ENCODE results near the gene INSRR. TPM values are rescaled to one million over a fixed set of nuclear protein-coding genes. Genes with fewer than 3 reads are reported as not detected.
A peak's percentile ranks its signal among the peaks of the same experiment; 100 is the strongest.

Gene INSRR
- total RNA-seq, 3 donors from 2014 or later = 0.15 to 0.33 TPM; not detected in 1

DNA sequence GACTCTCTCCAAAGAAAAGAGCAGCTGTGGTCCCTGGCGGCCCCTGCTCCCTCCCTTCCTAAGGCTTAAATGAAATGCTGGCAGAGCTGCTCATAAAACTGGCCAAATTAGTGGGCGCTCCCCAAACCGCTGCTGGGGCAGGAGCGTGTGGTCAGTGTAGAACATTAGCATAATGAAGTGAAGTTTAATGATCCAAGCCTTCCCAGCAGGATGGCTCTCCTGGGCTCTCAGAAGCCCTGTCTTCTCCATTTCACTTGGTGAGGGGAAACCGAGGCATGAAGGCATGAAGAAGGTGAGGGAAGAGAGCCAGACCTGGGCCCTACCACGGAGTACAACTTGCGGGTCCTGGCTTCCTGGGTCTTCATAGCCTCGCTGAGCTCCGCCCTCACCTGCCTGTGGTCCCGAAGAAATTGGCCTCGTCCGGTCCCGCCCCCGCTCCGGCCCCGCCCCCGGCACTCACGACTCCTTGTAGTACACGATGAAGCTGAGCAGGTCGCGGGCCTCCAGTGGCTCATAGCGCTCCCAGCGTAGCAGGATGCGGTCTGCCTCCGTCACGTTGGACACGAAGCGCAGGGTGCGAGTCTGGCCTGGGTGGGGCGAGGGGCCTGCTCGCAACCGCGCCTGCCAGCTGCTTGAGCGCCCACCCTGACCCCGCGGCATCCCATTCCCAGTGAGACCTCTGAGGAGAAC is 10.3 kb downstream of the INSRR start:
- H3K4me1 ChIP-seq = no peaks in the 10 kb centered on the region
- TF ChIP-seq, protein P1, sequence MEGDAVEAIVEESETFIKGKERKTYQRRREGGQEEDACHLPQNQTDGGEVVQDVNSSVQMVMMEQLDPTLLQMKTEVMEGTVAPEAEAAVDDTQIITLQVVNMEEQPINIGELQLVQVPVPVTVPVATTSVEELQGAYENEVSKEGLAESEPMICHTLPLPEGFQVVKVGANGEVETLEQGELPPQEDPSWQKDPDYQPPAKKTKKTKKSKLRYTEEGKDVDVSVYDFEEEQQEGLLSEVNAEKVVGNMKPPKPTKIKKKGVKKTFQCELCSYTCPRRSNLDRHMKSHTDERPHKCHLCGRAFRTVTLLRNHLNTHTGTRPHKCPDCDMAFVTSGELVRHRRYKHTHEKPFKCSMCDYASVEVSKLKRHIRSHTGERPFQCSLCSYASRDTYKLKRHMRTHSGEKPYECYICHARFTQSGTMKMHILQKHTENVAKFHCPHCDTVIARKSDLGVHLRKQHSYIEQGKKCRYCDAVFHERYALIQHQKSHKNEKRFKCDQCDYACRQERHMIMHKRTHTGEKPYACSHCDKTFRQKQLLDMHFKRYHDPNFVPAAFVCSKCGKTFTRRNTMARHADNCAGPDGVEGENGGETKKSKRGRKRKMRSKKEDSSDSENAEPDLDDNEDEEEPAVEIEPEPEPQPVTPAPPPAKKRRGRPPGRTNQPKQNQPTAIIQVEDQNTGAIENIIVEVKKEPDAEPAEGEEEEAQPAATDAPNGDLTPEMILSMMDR (IDR thresholded peaks at IDR 0.05) = no peak
- TF ChIP-seq POLR2AphosphoS5 (IDR thresholded peaks at IDR 0.05) (no peak), POLR2A (IDR thresholded peaks at IDR 0.05) (no peak)
- intact Hi-C loops (cut with DNase I; ENCODE audit: low total_unique reads) = loop anchor here (1.0 kb wide), 1 partner anchor 37 kb away; no protein-coding TSS in a partner anchor
- peak overlapping the region in 1 of 3 donors; percentile 35 for H3K4me3 ChIP-seq
- peak in 1 of 2 donors; percentile 37 for DNase-seq (ENCODE audit: low spot score in 2 of 2)
- no peak overlapping the region for H3K27ac ChIP-seq
- no peaks in the 10 kb centered on the region for H3K36me3 ChIP-seq
- no peaks in the 10 kb centered on the region for H3K9me3 ChIP-seq
- H3K27me3 ChIP-seq = peaks cover 0 to 29% of the 10 kb centered on the region in 2 donors

DNA sequence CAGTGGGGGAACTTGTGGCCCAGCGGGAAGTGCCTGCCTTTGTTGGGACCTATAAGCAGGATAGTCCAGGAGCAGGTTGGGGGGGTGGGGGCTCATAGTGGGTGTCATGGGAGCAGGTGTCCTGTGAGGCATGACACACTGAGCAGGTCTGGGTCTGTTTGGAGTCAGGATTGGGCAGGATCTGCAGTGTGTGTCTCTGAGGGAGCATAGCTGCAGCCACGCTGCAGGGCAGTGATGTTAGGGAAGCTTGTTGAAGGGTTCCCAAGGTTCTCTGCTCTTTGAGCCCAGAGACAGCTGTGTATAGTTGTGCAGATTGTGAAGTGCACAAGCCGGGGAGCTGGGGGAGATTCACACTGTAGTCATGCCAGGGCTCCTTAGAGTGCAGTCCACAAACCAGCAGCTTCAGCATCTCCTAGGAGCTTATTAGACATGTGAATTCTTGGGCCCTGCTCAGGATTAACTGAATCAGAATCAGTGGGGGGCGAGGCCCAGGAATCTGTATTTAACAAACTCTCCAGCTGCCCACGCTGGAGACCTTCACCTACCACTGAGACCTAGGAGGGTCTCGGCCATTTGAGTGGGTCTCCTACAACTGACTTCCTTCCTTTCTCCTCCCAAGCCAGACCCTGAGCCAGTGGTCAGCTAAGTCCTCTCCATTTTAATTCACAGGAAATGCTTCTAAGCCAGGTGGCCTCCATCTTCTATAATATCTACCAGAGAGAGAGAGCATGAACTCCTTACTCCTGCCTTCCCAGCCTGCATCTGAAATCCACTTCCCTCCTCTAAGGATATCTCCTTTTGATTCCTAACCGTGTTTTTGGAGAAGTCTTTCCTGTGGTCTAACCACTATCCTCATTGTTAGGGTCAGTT is 11.1 kb downstream of the INSRR start:
- Histone ChIP-seq H3K9me3 (no peaks in the 10 kb centered on the region), H3K27me3 (peaks cover 0 to 37% of the 10 kb centered on the region in 2 donors), H3K4me1 (no peaks in the 10 kb centered on the region), H3K36me3 (no peaks in the 10 kb centered on the region), H3K27ac (no peak overlapping the region), H3K4me3 (no peak overlapping the region)
- intact Hi-C loops (cut with DNase I; ENCODE audit: low total_unique reads) = no loop called here
- DNase-seq (ENCODE audit: low spot score in 2 of 2) = no peak
- no peak for TF ChIP-seq POLR2AphosphoS5 (IDR thresholded peaks at IDR 0.05)
- no peak for TF ChIP-seq POLR2A (IDR thresholded peaks at IDR 0.05)
- TF ChIP-seq, protein P1 (IDR thresholded peaks at IDR 0.05) = no peak

DNA sequence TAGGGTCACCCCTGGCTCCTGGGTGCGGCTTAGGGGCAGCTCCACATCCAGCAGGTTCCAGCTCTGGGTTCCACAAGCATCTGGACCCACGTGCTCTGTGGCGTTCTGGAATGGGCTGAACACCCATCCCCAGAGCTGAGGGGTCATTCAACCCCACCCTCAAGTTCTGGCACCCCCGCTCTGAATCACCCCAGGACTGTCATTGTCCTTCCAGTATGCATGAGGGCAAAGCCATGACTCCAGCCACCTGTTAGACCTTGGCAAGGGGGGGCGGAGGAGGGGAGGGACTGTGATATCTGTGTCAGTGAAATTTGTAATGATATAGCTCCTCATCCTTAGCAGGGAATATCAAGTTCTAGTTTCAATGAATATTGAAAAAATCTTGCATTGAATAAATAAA is 12.3 kb downstream of the INSRR start:
- intact Hi-C loops (cut with DNase I; ENCODE audit: low total_unique reads) = no loop called here
- no peak overlapping the region for H3K27ac ChIP-seq
- H3K27me3 ChIP-seq = peaks cover 0 to 39% of the 10 kb centered on the region in 2 donors
- H3K4me1 ChIP-seq = no peaks in the 10 kb centered on the region
- H3K4me3 ChIP-seq = no peak overlapping the region
- no peaks in the 10 kb centered on the region for H3K9me3 ChIP-seq
- no peak for DNase-seq (ENCODE audit: low spot score in 2 of 2)
- no peaks in the 10 kb centered on the region for H3K36me3 ChIP-seq
- TF ChIP-seq POLR2AphosphoS5 (IDR thresholded peaks at IDR 0.05) (no peak), POLR2A (IDR thresholded peaks at IDR 0.05) (no peak)
- TF ChIP-seq, protein P1 (IDR thresholded peaks at IDR 0.05) = no peak

DNA sequence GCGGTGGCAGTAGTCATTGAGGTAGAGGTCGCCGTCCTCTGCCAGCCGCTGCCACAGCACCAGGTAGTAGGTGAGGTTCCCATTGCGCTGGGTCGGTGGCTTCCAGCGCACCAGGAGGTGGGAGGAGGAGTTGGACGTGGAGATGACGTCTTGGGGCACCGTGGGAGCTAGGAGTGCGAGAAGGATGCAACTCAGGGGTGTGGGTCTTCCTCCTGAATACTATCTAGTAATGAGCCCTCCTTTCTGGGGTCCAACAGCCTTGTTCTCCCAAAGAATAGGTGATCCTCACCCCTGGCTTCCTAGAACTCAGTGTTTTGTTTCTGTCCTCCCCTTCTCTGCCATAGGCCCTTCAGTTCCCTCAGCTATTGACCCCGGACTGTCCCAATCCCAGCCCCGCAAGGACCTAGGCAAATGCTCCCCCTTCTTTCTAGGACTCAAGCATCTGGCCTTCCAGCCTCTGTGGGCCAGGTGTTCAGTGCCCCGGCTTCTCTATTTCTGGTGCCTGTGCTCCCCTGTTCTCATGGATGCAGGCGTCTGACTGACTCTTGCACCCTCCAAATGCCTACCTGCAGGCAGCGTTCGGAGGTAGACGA is 12.9 kb downstream of the INSRR start:
- no peak overlapping the region for H3K27ac ChIP-seq
- peaks cover 0 to 42% of the 10 kb centered on the region in 2 donors for H3K27me3 ChIP-seq
- H3K4me3 ChIP-seq = no peak overlapping the region
- no peaks in the 10 kb centered on the region for H3K4me1 ChIP-seq
- no peaks in the 10 kb centered on the region for H3K9me3 ChIP-seq
- no peak for DNase-seq (ENCODE audit: low spot score in 2 of 2)
- TF ChIP-seq, protein P1 (IDR thresholded peaks at IDR 0.05) = no peak
- TF ChIP-seq POLR2AphosphoS5 (IDR thresholded peaks at IDR 0.05) = no peak
- no peak for TF ChIP-seq POLR2A (IDR thresholded peaks at IDR 0.05)
- intact Hi-C loops (cut with DNase I; ENCODE audit: low total_unique reads) = no loop called here
- no peaks in the 10 kb centered on the region for H3K36me3 ChIP-seq
